HCT116 (cell line): ENCODE data around the gene ITPKB.

Source experiments
- ATF3 ChIP-seq: IDR thresholded peaks from 2 replicates; pipeline ENCODE4 v1.6.1; 2012
- CBX3 ChIP-seq: IDR thresholded peaks from 2 replicates; pipeline ENCODE4 v1.6.1; 2012; ENCODE audit warnings: low read depth
- CEBPB ChIP-seq: IDR thresholded peaks from 2 replicates; pipeline ENCODE4 v1.6.1; 2012; ENCODE audit warnings: low read depth
- CTCF ChIP-seq, 3 experiments: fragments of 200-600 bp in 1 of 3; sonication (generic) in 1 of 3; IDR thresholded peaks in 2 of 3; conservative IDR thresholded peaks in 1 of 3; 2 replicates each; pipeline ENCODE4 v1.5.1; 2012 to 2017; ENCODE audit warnings: low read depth in 2 of 3, low read length in 2 of 3, antibody characterized with exemption in 1 of 3, borderline replicate concordance in 1 of 3, control low read depth in 1 of 3, mild to moderate bottlenecking in 1 of 3, mixed read lengths in 1 of 3, mixed run types in 1 of 3, moderate library complexity in 1 of 3; ENCODE audit not compliant: insufficient read depth in 1 of 3
- EZH2 ChIP-seq: fragments of 200-600 bp; sonication (generic); IDR thresholded peaks from 2 replicates; pipeline ENCODE4 v1.6.1; 2017; ENCODE audit warnings: antibody characterized with exemption, mixed run types
- EZH2phosphoT487 ChIP-seq: fragments of 200-600 bp; IDR thresholded peaks from 2 replicates; pipeline ENCODE4 v1.6.1; 2018; ENCODE audit warnings: antibody characterized with exemption, borderline replicate concordance
- POLR2A ChIP-seq: IDR thresholded peaks from 2 replicates; pipeline ENCODE4 v1.7.0; 2011; ENCODE audit warnings: borderline replicate concordance; ENCODE audit not compliant: insufficient read depth, insufficient read length; ENCODE audit errors: extremely low read depth
- POLR2AphosphoS5 ChIP-seq: IDR thresholded peaks from 2 replicates; pipeline ENCODE4 v1.6.1; 2011; ENCODE audit warnings: mild to moderate bottlenecking, low read depth, low read length, moderate library complexity
- YY1 ChIP-seq: IDR thresholded peaks from 2 replicates; pipeline ENCODE4 v1.6.1; 2011; ENCODE audit warnings: low read length, low read depth, moderate library complexity, mild to moderate bottlenecking; ENCODE audit not compliant: insufficient replicate concordance; ENCODE audit errors: extremely low read depth

- no peak for TF ChIP-seq POLR2AphosphoS5
- TF ChIP-seq CTCF (IDR thresholded peaks at IDR 0.05 in 2 of 3, conservative IDR thresholded peaks at IDR 0.05 in 1 of 3; ENCODE audit: borderline replicate concordance in 1 of 3, insufficient read depth in 1 of 3, low read depth in 2 of 3, low read length in 2 of 3): no peak
- TF ChIP-seq ATF3: no peak
- TF ChIP-seq CEBPB: no peak
- no peak for TF ChIP-seq EZH2
- TF ChIP-seq POLR2A: no peak
- no peak for TF ChIP-seq YY1
- TF ChIP-seq EZH2phosphoT487: no peak
- TF ChIP-seq CBX3: no peak
These were observed 87.9 kb downstream of the ITPKB start for GRCh38 chr1:226651041-226651731.
